ENCODE results near the gene BBS5.
A peak's percentile ranks its signal among the peaks of the same experiment; 100 is the strongest.

GRCh38 chr2:169479257-169480078, at the start of gene BBS5:
- TF ChIP-seq RAD21 (IDR thresholded peaks at IDR 0.05; ENCODE audit: low read depth) (peak; percentile 49), EGR1 (IDR thresholded peaks at IDR 0.05) (no peak), REST (IDR thresholded peaks at IDR 0.05; ENCODE audit: low read depth) (no peak), EP300 (IDR thresholded peaks at IDR 0.05; ENCODE audit: borderline replicate concordance) (no peak), CREB1 (IDR thresholded peaks at IDR 0.05; ENCODE audit: low read depth) (no peak; the same call in 1 of the 2 replicates), TAF1 (IDR thresholded peaks at IDR 0.05; ENCODE audit: low read depth) (no peak), CEBPB (IDR thresholded peaks at IDR 0.05) (no peak), TCF12 (IDR thresholded peaks at IDR 0.05; ENCODE audit: low read depth) (peak; percentile 47; the same call in 1 of the 2 replicates), YY1 (IDR thresholded peaks at IDR 0.05; ENCODE audit: low read depth) (peak; percentile 70), USF1 (IDR thresholded peaks at IDR 0.05) (no peak; the same call in 1 of the 2 replicates), FOXM1 (IDR thresholded peaks at IDR 0.05; ENCODE audit: borderline replicate concordance, low read depth) (no peak), MAX (IDR thresholded peaks at IDR 0.05) (peak; percentile 81), ZBTB7A (IDR thresholded peaks at IDR 0.05; ENCODE audit: low read depth) (no peak), TEAD4 (IDR thresholded peaks at IDR 0.05) (peak; percentile 23; the same call in 1 of the 2 replicates)

Data from Ishikawa (cell line).